WI38 (cell line): Measurements from ENCODE around the gene TTC32.

Experiments
- H3K4me3 ChIP-seq: 2 replicates; pipeline ENCODE4 v1.5.1; 2011; ENCODE audit warnings: low read depth, mild to moderate bottlenecking, control low read depth, low read length
- CTCF ChIP-seq: IDR thresholded peaks from 2 replicates; pipeline ENCODE4 v1.5.1; 2012; ENCODE audit warnings: low read depth, mild to moderate bottlenecking, control low read depth, low read length

Gene TTC32

GRCh38 chr2:19865151-19865550, 36.6 kb downstream of the TTC32 start:
- TF ChIP-seq CTCF, result no peak
- H3K4me3 ChIP-seq, result no peak overlapping the region

- no peak overlapping the region for H3K4me3 ChIP-seq
- TF ChIP-seq CTCF, result no peak
These were observed 37.4 kb downstream of the TTC32 start for GRCh38 chr2:19864381-19864780.

- no peak overlapping the region for H3K4me3 ChIP-seq
These were observed 38.3 kb downstream of the TTC32 start for GRCh38 chr2:19863303-19864041.

GRCh38 chr2:19861813-19862212, 40.0 kb downstream of the TTC32 start:
- H3K4me3 ChIP-seq, result no peak overlapping the region

More at GRCh38 chr2:19863303-19864041, 38.3 kb downstream of the TTC32 start:
- TF ChIP-seq CTCF, result peak; percentile 91

GRCh38 chr2:19860022-19860421, 41.8 kb downstream of the TTC32 start:
- no peak for TF ChIP-seq CTCF

More at GRCh38 chr2:19861813-19862212, 40.0 kb downstream of the TTC32 start:
- TF ChIP-seq CTCF, result no peak

GRCh38 chr2:19859565-19859964, 42.2 kb downstream of the TTC32 start:
- TF ChIP-seq CTCF, result no peak
- H3K4me3 ChIP-seq, result no peak overlapping the region

More at GRCh38 chr2:19860022-19860421, 41.8 kb downstream of the TTC32 start:
- H3K4me3 ChIP-seq, result no peak overlapping the region

- H3K4me3 ChIP-seq, result no peak overlapping the region
- TF ChIP-seq CTCF, result no peak
These were observed 44.0 kb downstream of the TTC32 start for GRCh38 chr2:19857806-19858205.
